ENCODE results near the gene MISP. TPM values are rescaled to one million over a fixed set of nuclear protein-coding genes. Genes with fewer than 3 reads are reported as not detected.
A peak's percentile ranks its signal among the peaks of the same experiment; 100 is the strongest.
"Not testable (repeated sequence)": the region's sequence is repeated elsewhere in the genome, so short reads cannot be mapped to it uniquely, and the experiment has no call there.

The MISP gene
- total RNA-seq = not detected
- 0 reads per million in 2 donors for total RNA-seq

GRCh38 chr19:750640-751423 lies at the start of gene MISP:
Gene MISP (plus strand): TSS chr19:751112. CDS start chr19:756947, 5,835 bp downstream.
- H3K9me3 ChIP-seq (ENCODE audit: control insufficient read depth, low read length, poor library complexity, severe bottlenecking) = no peaks in the 10 kb centered on the region
- DNase-seq (no peak), ATAC-seq (no peak)
- no peak within 1 kb of the TSS for H3K27ac Mint-ChIP-seq
- no peaks in the 10 kb centered on the region for H3K27me3 Mint-ChIP-seq
- no peak within 1 kb of the TSS for H3K4me3 Mint-ChIP-seq
- no peaks in the 10 kb centered on the region for H3K4me1 Mint-ChIP-seq
- no peaks in the 10 kb centered on the region for H3K36me3 Mint-ChIP-seq (ENCODE audit: low read depth)

- peak overlapping the region; percentile 25 for H3K4me3 Mint-ChIP-seq
- not testable (repeated sequence) for ATAC-seq; H3K36me3 Mint-ChIP-seq (ENCODE audit: low read depth); DNase-seq; H3K9me3 ChIP-seq (ENCODE audit: control insufficient read depth, low read length, poor library complexity, severe bottlenecking); H3K4me1 Mint-ChIP-seq
- H3K27me3 Mint-ChIP-seq = peaks cover 12% of the 10 kb centered on the region
- peak overlapping the region; percentile 44 for H3K27ac Mint-ChIP-seq
Observed at GRCh38 chr19:702847-703246, 48.1 kb upstream of the MISP start.

GRCh38 chr19:703329-703650 lies 47.6 kb upstream of the MISP start:
- ATAC-seq = peak; percentile 12
- no peaks in the 10 kb centered on the region for H3K9me3 ChIP-seq (ENCODE audit: control insufficient read depth, low read length, poor library complexity, severe bottlenecking)
- Mint-ChIP-seq H3K36me3 (ENCODE audit: low read depth) (no peaks in the 10 kb centered on the region), H3K27me3 (peaks cover 12% of the 10 kb centered on the region), H3K27ac (no peak overlapping the region), H3K4me3 (peak overlapping the region; percentile 25), H3K4me1 (peaks cover 2% of the 10 kb centered on the region)
- no peak for DNase-seq

GRCh38 chr19:703651-704446 lies 47.1 kb upstream of the MISP start:
- ATAC-seq = peak; percentile 79
- peak; percentile 58 to 61 (median 60) for DNase-seq
- no peaks in the 10 kb centered on the region for H3K9me3 ChIP-seq (ENCODE audit: control insufficient read depth, low read length, poor library complexity, severe bottlenecking)
- H3K4me1 Mint-ChIP-seq = peaks cover 2% of the 10 kb centered on the region
- no peak overlapping the region for H3K4me3 Mint-ChIP-seq
- H3K27me3 Mint-ChIP-seq = peaks cover 6% of the 10 kb centered on the region
- H3K36me3 Mint-ChIP-seq (ENCODE audit: low read depth) = no peaks in the 10 kb centered on the region
- no peak overlapping the region for H3K27ac Mint-ChIP-seq

- H3K4me3 Mint-ChIP-seq = no peak overlapping the region
- H3K27me3 Mint-ChIP-seq = peaks cover 5% of the 10 kb centered on the region
- ATAC-seq = no peak
- H3K36me3 Mint-ChIP-seq (ENCODE audit: low read depth) = no peaks in the 10 kb centered on the region
- H3K27ac Mint-ChIP-seq = no peak overlapping the region
- H3K9me3 ChIP-seq (ENCODE audit: control insufficient read depth, low read length, poor library complexity, severe bottlenecking) = no peaks in the 10 kb centered on the region
- no peak for DNase-seq
- H3K4me1 Mint-ChIP-seq = peaks cover 2% of the 10 kb centered on the region
Observed at GRCh38 chr19:704447-704741, 46.5 kb upstream of the MISP start.

- ATAC-seq (no peak), DNase-seq (no peak)
- Mint-ChIP-seq H3K27ac (no peak within 1 kb of the TSS), H3K27me3 (peaks cover 23% of the 10 kb centered on the region), H3K4me3 (no peak within 1 kb of the TSS), H3K4me1 (no peaks in the 10 kb centered on the region), H3K36me3 (ENCODE audit: low read depth) (no peaks in the 10 kb centered on the region)
- H3K9me3 ChIP-seq (ENCODE audit: control insufficient read depth, low read length, poor library complexity, severe bottlenecking) = no peaks in the 10 kb centered on the region
Observed at GRCh38 chr19:708154-709143, 42.5 kb upstream of the MISP start, which contains the start of gene PALM. Gene PALM (plus strand): TSS chr19:708935. CDS start chr19:709147, 212 bp downstream.

- Mint-ChIP-seq H3K4me3 (no peak overlapping the region), H3K27me3 (peaks cover 23% of the 10 kb centered on the region), H3K27ac (no peak overlapping the region), H3K4me1 (no peaks in the 10 kb centered on the region), H3K36me3 (ENCODE audit: low read depth) (no peaks in the 10 kb centered on the region)
- DNase-seq (no peak), ATAC-seq (no peak)
- H3K9me3 ChIP-seq (ENCODE audit: control insufficient read depth, low read length, poor library complexity, severe bottlenecking) = no peaks in the 10 kb centered on the region
Observed at GRCh38 chr19:709196-709964, 41.5 kb upstream of the MISP start.

- H3K9me3 ChIP-seq (ENCODE audit: control insufficient read depth, low read length, poor library complexity, severe bottlenecking) = no peaks in the 10 kb centered on the region
- no peak for ATAC-seq
- Mint-ChIP-seq H3K27ac (no peak overlapping the region), H3K4me1 (no peaks in the 10 kb centered on the region), H3K36me3 (ENCODE audit: low read depth) (no peaks in the 10 kb centered on the region), H3K4me3 (no peak overlapping the region), H3K27me3 (peaks cover 23% of the 10 kb centered on the region)
- no peak for DNase-seq
Observed at GRCh38 chr19:709965-710571, 40.8 kb upstream of the MISP start.

GRCh38 chr19:710767-711166 lies 40.1 kb upstream of the MISP start:
- Mint-ChIP-seq H3K4me3 (peak overlapping the region; percentile 56), H3K4me1 (no peaks in the 10 kb centered on the region), H3K27ac (no peak overlapping the region), H3K27me3 (peaks cover 29% of the 10 kb centered on the region), H3K36me3 (ENCODE audit: low read depth) (no peaks in the 10 kb centered on the region)
- no peaks in the 10 kb centered on the region for H3K9me3 ChIP-seq (ENCODE audit: control insufficient read depth, low read length, poor library complexity, severe bottlenecking)
- DNase-seq (no peak), ATAC-seq (no peak)

GRCh38 chr19:711254-711653 lies 39.7 kb upstream of the MISP start:
- ATAC-seq (no peak), DNase-seq (no peak)
- no peaks in the 10 kb centered on the region for H3K9me3 ChIP-seq (ENCODE audit: control insufficient read depth, low read length, poor library complexity, severe bottlenecking)
- H3K4me1 Mint-ChIP-seq = no peaks in the 10 kb centered on the region
- H3K4me3 Mint-ChIP-seq = no peak overlapping the region
- no peak overlapping the region for H3K27ac Mint-ChIP-seq
- no peaks in the 10 kb centered on the region for H3K36me3 Mint-ChIP-seq (ENCODE audit: low read depth)
- peaks cover 33% of the 10 kb centered on the region for H3K27me3 Mint-ChIP-seq

GRCh38 chr19:715347-715746 lies 35.6 kb upstream of the MISP start:
- no peak overlapping the region for H3K4me3 Mint-ChIP-seq
- no peak overlapping the region for H3K27ac Mint-ChIP-seq
- H3K4me1 Mint-ChIP-seq = no peaks in the 10 kb centered on the region
- ATAC-seq = no peak
- no peak for DNase-seq
- H3K36me3 Mint-ChIP-seq (ENCODE audit: low read depth) = no peaks in the 10 kb centered on the region
- H3K9me3 ChIP-seq (ENCODE audit: control insufficient read depth, low read length, poor library complexity, severe bottlenecking) = no peaks in the 10 kb centered on the region
- peaks cover 47% of the 10 kb centered on the region for H3K27me3 Mint-ChIP-seq

GRCh38 chr19:718251-718951 lies 32.5 kb upstream of the MISP start:
- Mint-ChIP-seq H3K36me3 (ENCODE audit: low read depth) (no peaks in the 10 kb centered on the region), H3K4me3 (no peak overlapping the region), H3K27ac (no peak overlapping the region), H3K4me1 (no peaks in the 10 kb centered on the region), H3K27me3 (peaks cover 35% of the 10 kb centered on the region)
- ATAC-seq = no peak
- no peak for DNase-seq
- H3K9me3 ChIP-seq (ENCODE audit: control insufficient read depth, low read length, poor library complexity, severe bottlenecking) = no peaks in the 10 kb centered on the region
